NCI-H128 (cell line): ENCODE data around the gene THPO.

Experiments used
- DNase-seq: peaks from one replicate; lab custom pipeline; 2025; ENCODE audit not compliant: unreplicated experiment; lab: John Stamatoyannopoulos, UW

The THPO gene

DNA sequence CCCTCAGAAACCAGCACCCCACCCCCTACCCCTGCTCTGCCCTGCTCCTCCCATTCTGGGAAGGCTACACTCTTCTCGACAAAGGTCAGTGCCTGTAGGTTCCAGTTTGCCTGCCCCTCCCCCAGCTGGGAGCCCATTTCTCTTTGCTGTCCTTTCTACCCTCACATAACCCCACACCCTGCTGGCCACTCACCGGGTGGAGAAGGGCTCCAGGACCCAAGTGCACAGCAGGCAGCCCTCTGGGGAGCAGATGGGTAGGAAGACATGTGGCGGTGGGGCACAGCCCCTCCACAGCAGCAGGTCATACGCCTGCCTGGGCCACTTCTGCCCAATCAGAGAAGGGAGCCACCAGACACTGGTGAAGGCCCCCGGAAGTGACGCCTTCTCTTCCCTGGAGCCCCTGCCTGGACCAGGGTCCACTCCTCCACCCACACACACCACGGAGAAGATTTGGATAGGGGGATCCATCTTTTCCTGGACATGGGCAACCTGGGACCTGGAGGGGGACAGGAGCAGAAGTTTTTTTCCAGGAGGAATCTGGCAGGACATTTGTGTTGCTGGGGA is at the start of gene THPO:
Gene THPO (minus strand): TSS at position 326 of the 564 bp plus-strand sequence. CDS start 1,948 bp downstream, outside the sequence.
- no peak for DNase-seq

GRCh38 chr3:184426691-184427141 is 48.7 kb upstream of the THPO start:
- DNase-seq, result no peak

GRCh38 chr3:184423561-184423960 is 45.6 kb upstream of the THPO start:
- no peak for DNase-seq

DNA sequence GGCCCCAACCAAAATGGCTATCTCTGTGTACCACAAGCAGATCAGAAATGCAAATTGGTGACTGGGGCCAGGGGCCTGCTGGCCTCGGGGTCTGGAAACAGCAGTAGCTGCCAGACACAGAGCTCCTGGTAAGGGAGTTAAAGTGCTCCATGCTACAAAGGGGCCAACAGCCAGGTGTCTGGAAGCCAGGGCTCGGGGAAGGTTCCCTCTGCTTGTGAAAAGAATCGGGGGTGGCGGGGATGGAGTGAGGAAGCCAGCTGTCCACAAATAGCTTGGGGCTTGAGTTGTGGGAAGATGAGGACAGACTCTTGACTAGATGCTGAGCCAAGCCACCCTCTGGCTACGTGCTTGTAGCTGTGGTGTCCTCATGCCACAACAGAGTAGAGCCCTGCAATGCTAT is 41.2 kb upstream of the THPO start:
- DNase-seq, result no peak

GRCh38 chr3:184417619-184418327 is 39.8 kb upstream of the THPO start:
- DNase-seq, result peak; percentile 1

GRCh38 chr3:184415203-184415490 is 37.1 kb upstream of the THPO start:
- no peak for DNase-seq

- DNase-seq, result no peak
Observed at GRCh38 chr3:184414418-184415202, 36.6 kb upstream of the THPO start.

- no peak for DNase-seq
Observed at GRCh38 chr3:184409946-184410500, 32.0 kb upstream of the THPO start.

DNA sequence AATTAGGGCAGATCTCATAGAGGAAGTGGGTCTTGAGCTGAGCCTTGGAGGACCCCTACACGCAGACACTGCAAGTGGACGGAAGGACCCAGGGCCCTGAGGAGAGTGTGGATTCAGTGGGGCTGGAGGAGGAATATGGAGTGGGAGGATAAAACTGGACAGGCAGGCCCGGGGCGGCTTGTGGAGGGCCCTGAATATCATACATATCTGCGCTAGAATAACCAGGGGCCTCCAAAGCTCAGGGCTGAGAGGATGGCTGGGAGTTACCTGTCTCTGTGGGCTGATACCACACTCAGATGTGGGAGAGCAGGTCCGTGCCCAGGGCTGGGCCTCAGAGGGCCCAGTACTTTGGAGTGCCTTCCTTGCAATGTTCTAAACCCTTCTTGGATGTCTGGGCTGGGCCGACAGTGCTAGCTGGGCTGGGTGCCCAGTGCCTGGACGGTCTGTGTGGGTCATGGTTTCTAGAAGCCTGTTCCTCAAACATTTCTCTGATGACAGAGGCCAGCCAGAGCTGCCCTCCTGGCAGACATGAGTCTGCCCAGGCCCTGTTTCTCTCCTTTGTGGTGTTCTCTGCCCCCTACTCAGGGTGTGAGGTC is 31.4 kb upstream of the THPO start:
- DNase-seq, result no peak

DNA sequence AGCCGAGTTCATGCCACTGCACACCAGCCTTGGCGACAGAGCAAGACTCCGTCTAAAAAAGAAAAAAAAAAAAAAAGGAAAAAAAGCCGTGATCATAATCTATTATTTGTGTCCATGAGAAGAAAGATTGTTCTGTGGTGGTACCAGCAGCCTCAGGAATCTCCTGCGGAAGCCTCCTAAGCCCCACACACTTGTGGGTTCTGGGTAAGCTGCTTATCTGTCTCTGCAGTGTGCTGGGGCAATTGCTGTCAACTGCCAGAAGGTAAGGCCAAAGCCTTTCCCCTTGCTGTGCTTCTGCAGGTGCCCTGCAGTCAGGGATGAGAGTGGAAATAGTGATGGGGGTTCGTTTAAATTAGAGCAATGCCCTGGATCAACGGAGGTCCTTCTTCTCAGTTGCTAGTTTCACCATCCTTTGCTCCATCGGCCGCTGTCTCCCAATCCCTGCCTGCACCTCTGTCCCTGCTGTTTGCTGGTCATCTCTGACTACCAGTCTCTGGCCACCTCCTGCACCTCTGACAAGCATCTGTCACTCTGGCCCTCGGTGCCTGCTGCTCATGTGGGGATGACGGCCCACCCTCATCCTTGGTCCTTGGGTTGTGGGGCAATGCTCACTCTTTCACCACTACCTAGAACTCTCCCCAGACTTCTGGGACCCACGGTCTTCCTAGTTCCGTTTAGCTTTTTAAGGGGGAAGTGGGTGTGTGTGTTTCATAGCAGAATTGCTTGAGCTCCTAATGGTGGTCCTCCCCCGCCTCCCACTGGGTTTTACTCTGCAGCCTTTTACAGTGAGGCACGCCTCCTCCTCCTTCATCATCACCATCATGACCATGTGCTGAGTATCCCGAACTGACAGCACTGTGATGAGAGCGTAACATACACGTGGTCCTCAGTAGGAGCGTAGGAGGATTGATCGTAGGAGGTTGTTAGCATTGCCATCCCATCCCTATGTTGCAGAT is 27.3 kb upstream of the THPO start:
- DNase-seq, result no peak

DNA sequence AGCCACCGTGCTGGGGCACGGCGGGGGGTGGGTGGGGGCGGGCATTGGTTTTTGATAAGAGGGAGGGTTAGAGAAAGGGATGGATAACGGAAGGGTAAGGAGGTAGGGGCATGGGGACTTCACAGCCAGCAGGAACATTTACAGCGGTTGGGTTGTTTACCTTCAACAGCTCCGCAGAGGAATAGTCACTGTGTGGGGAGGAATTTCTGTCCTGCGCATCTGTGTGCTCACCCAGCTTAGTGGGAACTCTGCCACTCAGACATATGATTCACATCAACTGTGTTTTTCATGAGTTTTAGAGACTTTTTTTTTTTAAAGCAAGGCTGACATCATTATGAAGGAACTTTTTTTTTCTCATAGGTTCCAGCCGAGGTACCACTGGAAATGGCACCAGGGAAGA is 21.4 kb upstream of the THPO start:
- DNase-seq, result no peak

DNA sequence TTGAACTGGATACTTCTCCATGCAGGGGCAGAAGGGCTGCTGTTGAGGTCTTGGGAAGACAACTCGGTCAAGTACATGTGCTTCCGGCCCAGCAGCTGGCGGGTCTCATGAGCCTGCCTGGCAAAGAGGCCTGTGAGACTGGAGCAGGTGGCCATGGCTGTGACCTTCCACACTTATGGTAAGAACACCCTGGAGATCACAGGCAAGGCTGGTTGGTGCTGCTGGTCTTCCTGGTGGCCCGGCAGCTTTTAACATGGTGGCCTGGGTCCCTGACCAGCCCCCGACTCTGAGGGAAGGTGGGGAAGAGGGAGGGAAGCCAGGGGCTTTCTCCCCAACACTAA is 17.3 kb upstream of the THPO start:
- DNase-seq, result no peak

- no peak for DNase-seq
Observed at GRCh38 chr3:184391266-184391665, 13.3 kb upstream of the THPO start.

DNA sequence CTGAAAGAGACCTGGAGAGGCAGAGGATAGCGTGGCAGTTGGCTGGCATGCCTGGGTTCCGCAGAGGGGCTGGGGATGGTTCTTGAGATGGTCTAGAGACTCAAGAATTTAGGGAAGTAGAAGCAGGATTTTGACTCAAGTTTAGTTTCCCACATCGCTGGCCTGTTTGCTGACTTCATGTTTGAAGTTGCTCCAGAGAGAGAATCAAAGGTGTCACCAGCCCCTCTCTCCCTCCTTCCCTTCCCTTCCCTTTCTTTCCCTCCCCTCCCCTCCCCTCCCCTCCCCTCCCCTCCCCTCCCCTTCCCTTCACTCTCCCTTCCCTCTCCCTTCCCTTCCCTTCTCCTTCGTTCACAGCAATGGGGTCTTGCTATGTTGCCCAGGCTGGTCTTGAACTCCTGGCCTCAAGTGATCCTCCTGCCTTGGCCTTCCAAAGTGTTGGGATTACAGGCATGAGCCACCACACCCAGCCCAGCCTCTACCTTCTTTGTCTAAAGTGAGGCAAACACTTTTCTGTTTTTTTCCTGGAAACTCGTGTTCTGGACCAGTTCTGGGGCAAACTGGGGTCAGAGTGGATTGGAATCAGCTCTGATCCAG is 12.0 kb upstream of the THPO start:
- no peak for DNase-seq

GRCh38 chr3:184389384-184389783 is 11.4 kb upstream of the THPO start:
- DNase-seq, result no peak

GRCh38 chr3:184388936-184389230 is 10.9 kb upstream of the THPO start:
- DNase-seq, result no peak

DNA sequence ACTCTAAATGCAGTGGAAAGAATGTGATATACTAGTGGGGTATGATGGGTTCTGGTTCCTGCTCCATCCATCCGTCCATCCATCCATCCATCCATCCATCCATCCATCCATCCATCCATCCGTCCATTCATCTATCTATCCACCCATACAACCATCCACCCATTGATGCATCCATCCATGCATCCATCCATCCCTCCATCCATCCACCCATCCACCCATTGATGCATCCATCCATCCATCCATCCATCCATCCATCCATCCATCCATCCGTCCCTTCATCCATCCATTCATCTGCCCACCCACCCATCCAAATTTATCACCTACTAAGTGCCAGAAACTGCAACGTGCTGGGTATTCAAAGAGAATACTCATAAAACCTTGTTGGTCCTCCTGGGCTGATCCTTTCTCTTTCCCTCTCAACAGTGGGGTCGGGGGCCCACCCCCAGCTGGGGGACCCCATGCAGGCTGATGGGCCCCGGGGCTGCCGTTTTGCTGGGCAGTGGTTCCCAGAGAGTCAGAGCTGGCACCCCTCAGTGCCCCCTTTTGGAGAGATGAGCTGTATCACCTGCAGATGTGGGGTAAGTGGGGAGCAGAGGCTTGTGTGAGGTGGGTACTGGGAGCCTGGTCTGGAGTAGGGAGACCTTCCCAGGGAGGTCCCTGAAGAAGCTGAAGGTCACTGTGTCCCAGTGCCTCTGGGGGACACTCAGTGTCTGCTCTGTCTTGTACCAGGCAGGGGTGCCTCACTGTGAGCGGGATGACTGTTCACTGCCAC is 10.3 kb upstream of the THPO start:
- no peak for DNase-seq

DNA sequence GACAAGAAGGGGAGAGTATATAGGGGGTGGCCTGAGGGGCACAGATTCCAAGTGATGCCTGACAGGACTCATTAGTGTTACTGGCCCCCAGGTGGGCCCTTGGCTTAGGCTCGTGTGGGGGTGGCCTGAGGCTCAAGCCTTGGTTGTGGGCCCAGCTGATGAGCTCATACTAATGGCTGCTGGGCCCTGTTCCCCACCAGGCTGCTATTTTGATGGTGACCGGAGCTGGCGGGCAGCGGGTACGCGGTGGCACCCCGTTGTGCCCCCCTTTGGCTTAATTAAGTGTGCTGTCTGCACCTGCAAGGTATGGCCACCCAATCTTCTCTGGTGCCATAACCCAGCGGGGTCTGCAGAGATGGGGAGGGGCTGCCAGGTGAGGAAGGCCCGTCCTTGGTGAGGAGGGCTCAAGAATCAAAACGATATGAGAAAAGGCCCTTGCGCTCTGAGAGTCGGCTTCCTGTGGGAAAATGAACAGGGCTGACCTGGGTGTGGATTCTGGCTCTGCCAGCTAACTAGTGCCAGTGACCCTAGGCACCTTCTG is 9.2 kb upstream of the THPO start:
- DNase-seq, result no peak

DNA sequence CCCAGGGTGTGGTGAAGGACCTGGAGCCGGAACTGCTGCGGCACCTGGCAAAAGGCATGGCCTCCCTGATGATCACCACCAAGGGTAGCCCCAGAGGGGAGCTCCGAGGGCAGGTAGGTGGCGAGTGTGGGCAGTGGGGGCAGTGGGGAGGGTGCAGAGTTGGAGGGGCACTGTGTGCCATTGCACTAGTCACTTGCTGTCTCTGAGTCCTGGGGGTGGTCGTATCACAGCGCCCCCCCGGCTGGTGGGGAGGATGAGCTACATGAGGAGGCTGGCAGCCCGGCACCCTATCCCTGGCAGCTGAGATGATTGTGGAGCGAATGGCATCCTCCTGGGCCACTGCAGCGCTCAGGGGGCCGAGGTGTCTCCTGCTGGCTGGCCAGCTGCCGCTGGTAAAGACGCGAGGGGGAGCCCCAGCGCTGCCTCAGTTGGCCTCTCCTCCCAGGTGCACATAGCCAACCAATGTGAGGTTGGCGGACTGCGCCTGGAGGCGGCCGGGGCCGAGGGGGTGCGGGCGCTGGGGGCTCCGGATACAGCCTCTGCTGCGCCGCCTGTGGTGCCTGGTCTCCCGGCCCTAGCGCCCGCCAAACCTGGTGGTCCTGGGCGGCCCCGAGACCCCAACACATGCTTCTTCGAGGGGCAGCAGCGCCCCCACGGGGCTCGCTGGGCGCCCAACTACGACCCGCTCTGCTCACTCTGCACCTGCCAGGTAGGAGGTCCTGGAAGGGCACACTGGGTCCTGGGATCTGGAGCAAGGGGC is 8.2 kb upstream of the THPO start:
- no peak for DNase-seq
